Gastroesophageal sphincter (tissue), 4 donors: ENCODE results near the gene RPL13. TPM values are rescaled to one million over a fixed set of nuclear protein-coding genes. Genes with fewer than 3 reads are reported as not detected.
"Not testable (repeated sequence)": the region's sequence is repeated elsewhere in the genome, so short reads cannot be mapped to it uniquely, and the experiment has no call there.

Experiments
- ATAC-seq: fragments of 150-250 bp; one replicate; pipeline ENCODE4 v1.9.1; 2016; ENCODE audit warnings: mild to moderate bottlenecking, moderate library complexity
- H3K27ac ChIP-seq, 4 donors: fragments of 200-600 bp; sonication (generic) in 3 of 4; 1 replicate in 3 of 4; 2 replicates in 1 of 4; pipeline ENCODE4 v1.5.1; 2016 to 2019
- H3K27me3 ChIP-seq: fragments of 200-600 bp; sonication (generic); one replicate; pipeline ENCODE4 v1.5.1; 2019
- H3K36me3 ChIP-seq, 2 donors: fragments of 200-600 bp; sonication (generic); one replicate each; pipeline ENCODE4 v1.5.1; 2019; ENCODE audit warnings: control low read depth in 1 of 2
- H3K4me1 ChIP-seq, 3 donors: fragments of 200-600 bp; sonication (generic); 1 replicate in 2 of 3; 2 replicates in 1 of 3; pipeline ENCODE4 v1.5.1; 2016 to 2019; ENCODE audit warnings: control low read depth in 2 of 3
- H3K4me3 ChIP-seq, 2 donors: fragments of 200-600 bp; sonication (generic); one replicate each; pipeline ENCODE4 v1.5.1; 2019; ENCODE audit warnings: mild to moderate bottlenecking in 1 of 2, moderate library complexity in 1 of 2
- H3K9me3 ChIP-seq, 3 donors: fragments of 200-600 bp; sonication (generic); one replicate each; pipeline ENCODE4 v1.5.1; 2017 to 2019; ENCODE audit warnings: control low read depth in 2 of 3
- EP300 ChIP-seq: sonication (generic); formaldehyde crosslinking; IDR thresholded peaks from one replicate; pipeline ENCODE4 v1.6.1; 2017; ENCODE audit warnings: antibody characterized with exemption, mild to moderate bottlenecking
- POLR2A ChIP-seq, 2 donors: fragments of 450-650 bp; IDR thresholded peaks; one replicate each; pipeline ENCODE4 v1.6.1; 2017; ENCODE audit warnings: antibody characterized with exemption in 2 of 2, mild to moderate bottlenecking in 2 of 2, moderate library complexity in 1 of 2
- POLR2AphosphoS5 ChIP-seq: sonication (generic); formaldehyde crosslinking; IDR thresholded peaks from one replicate; pipeline ENCODE4 v1.6.1; 2017; ENCODE audit warnings: antibody characterized with exemption
- WGBS, 2 donors: methylation state at CpG; one replicate each; pipeline ENCODE4 v1.1.5; 2018; ENCODE audit warnings: low coverage in 1 of 2; 5-methylcytosine and 5-hydroxymethylcytosine counted together
- total RNA-seq, 4 donors: library from RNA; depleted of rRNA; stranded (reverse); fragments of >200 nt; gene quantifications; one replicate each; pipeline ENCODE4 v1.1.0, GENCODE V29; 2016
- TF ChIP-seq, protein P1 (sequence below), 4 experiments: fragments of 200-600 bp in 2 of 4; fragments of 450-650 bp in 2 of 4; sonication (generic) in 1 of 4; IDR thresholded peaks; one replicate each; pipeline ENCODE4 v1.5.1; 2017 to 2019; ENCODE audit warnings: antibody characterized with exemption in 4 of 4, mild to moderate bottlenecking in 2 of 4, moderate library complexity in 2 of 4

RPL13 gene
- total RNA-seq, 4 donors from 2014 or later, result 2,888 to 7,342 (median 4,676) TPM

DNA sequence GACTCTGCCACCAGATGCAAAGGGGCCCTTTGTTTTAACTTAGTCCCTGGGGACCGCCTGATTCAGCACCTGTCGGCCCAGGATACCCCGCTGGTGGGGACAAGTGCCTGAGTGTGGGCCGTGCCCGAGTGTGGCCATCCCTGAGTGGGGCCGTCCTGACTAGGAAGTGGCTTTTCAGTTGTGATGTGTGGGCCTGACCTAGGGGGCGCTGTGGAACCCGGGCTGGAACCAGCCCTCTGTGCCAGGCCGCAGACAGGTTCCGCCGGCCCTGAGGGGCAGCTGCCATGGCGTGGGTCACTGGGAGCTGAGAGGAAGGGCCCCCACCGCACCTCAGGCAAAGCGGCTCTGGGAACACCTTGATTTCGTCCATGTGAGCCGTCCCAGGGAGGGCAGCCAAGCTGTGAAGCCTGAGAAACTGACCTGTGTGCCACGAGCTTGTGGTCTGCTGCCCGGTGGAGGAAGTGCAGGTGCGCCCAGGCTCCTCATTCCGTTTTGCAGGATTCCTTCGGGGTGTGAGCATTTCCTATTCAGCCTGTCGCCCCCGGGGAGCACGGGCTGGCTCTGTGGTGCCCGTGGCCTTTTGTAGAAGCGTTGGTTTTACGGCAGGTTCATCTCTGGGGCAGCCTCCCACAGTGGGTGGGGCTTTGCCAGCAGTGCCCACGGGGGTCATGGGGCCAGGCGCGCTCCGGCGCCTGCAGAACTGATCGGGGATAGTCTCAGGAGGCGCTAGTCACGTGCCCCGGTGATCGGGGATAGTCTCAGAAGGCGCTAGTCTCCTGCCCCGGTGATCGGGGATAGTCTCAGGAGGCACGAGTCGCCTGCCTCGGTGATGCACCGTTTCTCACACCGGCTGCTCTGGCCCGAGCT, 5.3 kb downstream of the RPL13 start:
- H3K4me3 ChIP-seq, result peak overlapping the region in 1 of 2 donors; percentile 13
- WGBS, 2 donors, result 9 to 10% methylated on average over 8 of the region's 46 CpGs
- ATAC-seq, result peak; percentile 43
- H3K27ac ChIP-seq, result peak overlapping the region in 3 of 4 donors; percentile 9 to 25 (median 22)
- H3K36me3 ChIP-seq, result peaks cover 0 to 40% of the 10 kb centered on the region in 2 donors
- H3K9me3 ChIP-seq, result no peaks in the 10 kb centered on the region
- TF ChIP-seq POLR2A (IDR thresholded peaks at IDR 0.05) (no peak), POLR2AphosphoS5 (peak; percentile 33), EP300 (no peak)
- TF ChIP-seq, protein P1, sequence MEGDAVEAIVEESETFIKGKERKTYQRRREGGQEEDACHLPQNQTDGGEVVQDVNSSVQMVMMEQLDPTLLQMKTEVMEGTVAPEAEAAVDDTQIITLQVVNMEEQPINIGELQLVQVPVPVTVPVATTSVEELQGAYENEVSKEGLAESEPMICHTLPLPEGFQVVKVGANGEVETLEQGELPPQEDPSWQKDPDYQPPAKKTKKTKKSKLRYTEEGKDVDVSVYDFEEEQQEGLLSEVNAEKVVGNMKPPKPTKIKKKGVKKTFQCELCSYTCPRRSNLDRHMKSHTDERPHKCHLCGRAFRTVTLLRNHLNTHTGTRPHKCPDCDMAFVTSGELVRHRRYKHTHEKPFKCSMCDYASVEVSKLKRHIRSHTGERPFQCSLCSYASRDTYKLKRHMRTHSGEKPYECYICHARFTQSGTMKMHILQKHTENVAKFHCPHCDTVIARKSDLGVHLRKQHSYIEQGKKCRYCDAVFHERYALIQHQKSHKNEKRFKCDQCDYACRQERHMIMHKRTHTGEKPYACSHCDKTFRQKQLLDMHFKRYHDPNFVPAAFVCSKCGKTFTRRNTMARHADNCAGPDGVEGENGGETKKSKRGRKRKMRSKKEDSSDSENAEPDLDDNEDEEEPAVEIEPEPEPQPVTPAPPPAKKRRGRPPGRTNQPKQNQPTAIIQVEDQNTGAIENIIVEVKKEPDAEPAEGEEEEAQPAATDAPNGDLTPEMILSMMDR (IDR thresholded peaks at IDR 0.05), result peak in 3 of 4 experiments; percentile 23 to 61 (median 42)
- peaks cover 0 to 56% (median 26%) of the 10 kb centered on the region in 3 donors for H3K4me1 ChIP-seq
- peaks cover 29% of the 10 kb centered on the region for H3K27me3 ChIP-seq

DNA sequence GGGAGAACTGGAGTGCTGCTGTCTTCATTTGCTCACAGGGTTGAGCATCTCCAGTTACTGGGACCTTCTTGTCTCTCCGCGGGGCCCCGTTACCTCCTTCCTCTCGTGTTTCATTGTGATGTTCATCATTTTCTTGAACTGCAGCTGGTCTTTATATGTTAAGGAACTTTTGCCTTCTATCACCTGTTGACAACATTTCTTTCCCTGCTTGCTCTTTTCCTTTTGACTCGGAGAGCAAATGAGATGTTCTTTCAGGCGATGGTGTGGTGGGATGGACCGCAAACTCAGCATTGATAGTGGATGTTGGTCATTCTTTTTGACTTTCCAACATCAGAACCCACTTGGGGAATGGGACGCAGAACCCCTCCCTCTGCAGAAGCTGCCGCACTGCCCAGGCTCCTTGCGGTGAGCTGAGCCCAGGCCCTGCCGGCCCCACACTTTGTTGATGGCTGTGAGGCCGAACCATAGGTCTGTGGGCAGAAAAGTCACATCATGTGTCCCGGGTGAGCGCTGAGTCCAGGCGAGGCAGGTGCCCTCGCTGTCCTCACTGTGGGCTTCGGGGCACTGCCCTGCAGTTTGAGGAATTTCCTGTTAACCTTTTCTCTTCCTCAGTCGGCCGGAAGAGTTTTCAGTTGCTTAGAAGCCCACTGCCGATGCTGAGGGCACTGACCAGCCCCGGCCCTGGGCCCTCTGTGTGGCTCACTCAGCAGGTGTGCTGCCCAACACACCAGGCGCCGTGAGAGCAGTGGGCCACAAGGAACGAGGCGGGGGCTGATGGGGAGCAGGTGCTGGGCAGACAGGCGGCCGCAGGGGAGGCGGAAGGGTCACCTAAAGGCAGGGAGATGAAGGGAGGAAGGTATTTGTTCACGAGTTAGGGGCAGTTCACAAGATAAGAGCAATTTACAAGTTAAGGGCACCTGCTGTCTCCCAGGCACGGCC, 7.4 kb downstream of the RPL13 start:
- ATAC-seq, result no peak
- no peak overlapping the region for H3K4me3 ChIP-seq
- WGBS, 2 donors, result 75 to 80% methylated on average over 4 to 13 of the region's 30 CpGs
- no peak overlapping the region for H3K27ac ChIP-seq
- peaks cover 0 to 21% of the 10 kb centered on the region in 2 donors for H3K36me3 ChIP-seq
- TF ChIP-seq POLR2AphosphoS5 (no peak), POLR2A (IDR thresholded peaks at IDR 0.05) (no peak)
- TF ChIP-seq, protein P1 (IDR thresholded peaks at IDR 0.05), result no peak
- H3K9me3 ChIP-seq, result no peaks in the 10 kb centered on the region
- H3K27me3 ChIP-seq, result peaks cover 50% of the 10 kb centered on the region
- peaks cover 0 to 36% (median 18%) of the 10 kb centered on the region in 3 donors for H3K4me1 ChIP-seq

DNA sequence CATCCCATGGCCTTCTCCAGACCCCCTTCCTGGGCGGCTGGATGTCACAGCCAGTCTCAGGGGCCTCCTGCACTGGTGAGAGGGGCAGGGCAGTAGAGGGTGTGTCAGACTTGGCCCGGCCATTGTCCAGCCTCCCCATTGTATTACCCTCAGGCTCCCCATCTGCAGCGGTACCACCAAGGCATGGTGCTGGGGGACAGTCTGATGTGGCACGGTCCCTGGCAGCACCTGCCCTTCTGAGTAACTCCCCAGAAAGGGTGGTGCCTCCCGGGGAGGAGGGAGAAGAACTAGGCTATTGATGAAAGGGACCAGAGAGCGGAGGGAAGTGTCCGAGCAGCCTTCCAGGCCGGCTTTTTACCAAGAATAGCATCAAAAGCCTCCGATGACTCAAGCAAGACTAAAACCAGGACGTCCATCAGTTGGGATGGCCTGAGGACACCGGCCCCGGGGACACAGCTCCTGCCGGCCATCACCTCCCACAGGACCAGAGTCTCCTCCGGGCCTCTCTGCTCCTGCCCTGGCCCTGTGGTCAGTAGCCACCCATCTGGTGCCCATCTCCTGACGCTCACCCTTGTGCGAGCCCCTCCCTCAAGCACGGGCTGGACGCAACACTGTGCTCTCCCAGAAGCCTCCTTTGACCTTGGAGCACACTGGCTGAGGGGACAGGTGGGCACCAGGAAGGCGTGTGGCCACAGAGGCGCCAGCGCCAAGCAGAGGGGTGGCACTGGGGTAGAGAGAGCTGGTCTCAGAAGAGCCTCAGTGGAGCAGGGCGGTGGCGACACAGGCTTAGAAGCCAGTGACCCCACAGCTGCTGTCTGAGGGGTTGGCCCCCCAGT, 9.2 kb downstream of the RPL13 start:
- Histone ChIP-seq H3K4me3 (no peak overlapping the region), H3K36me3 (peaks cover 0 to 3% of the 10 kb centered on the region in 2 donors), H3K27me3 (peaks cover 68% of the 10 kb centered on the region), H3K4me1 (peaks cover 0 to 24% (median 20%) of the 10 kb centered on the region in 3 donors), H3K27ac (no peak overlapping the region), H3K9me3 (no peaks in the 10 kb centered on the region)
- TF ChIP-seq POLR2A (IDR thresholded peaks at IDR 0.05), result no peak
- TF ChIP-seq EP300, result no peak
- no peak for TF ChIP-seq POLR2AphosphoS5
- TF ChIP-seq, protein P1 (IDR thresholded peaks at IDR 0.05), result no peak
- WGBS, 2 donors, result 93% methylated on average over 3 of the region's 23 CpGs; no CpG with 5 or more reads in 1 of the 2 donors
- no peak for ATAC-seq

DNA sequence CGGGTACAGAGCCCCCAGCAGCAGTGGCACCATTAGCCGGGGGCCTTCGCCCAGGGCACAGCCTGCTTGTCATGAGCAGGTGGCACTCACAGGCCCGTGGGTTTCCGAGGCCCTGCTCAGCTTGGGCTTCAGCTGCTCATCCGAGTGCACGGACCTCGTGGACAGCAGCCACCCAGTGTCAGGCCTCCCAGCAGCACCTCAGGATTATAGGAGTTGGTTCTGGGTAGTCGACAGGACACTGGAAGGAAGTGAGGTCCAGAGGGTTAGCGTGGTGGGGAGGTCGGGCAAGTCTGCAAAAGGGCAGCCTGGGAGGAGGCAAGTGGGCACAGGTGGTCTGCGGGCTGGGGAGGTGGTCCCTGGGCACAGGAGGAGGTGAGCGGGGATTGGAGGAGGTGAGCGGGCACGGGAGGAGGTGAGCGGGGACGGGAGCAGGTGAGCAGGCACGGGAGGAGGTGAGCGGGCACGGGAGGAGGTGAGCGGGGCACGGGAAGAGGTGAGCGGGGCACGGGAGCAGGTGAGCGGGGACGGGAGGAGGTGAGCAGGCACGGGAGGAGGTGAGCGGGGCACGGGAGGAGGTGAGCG, 10.0 kb downstream of the RPL13 start:
- WGBS, 2 donors, result 96% methylated on average over 7 of the region's 30 CpGs; no CpG with 5 or more reads in 1 of the 2 donors
- Histone ChIP-seq H3K4me1 (peaks cover 0 to 24% (median 20%) of the 10 kb centered on the region in 3 donors), H3K27me3 (peaks cover 75% of the 10 kb centered on the region), H3K9me3 (no peaks in the 10 kb centered on the region), H3K4me3 (no peak overlapping the region), H3K36me3 (no peaks in the 10 kb centered on the region), H3K27ac (no peak overlapping the region)
- TF ChIP-seq, protein P1 (IDR thresholded peaks at IDR 0.05), result no peak
- TF ChIP-seq POLR2AphosphoS5 (no peak), POLR2A (IDR thresholded peaks at IDR 0.05) (no peak), EP300 (no peak)
- ATAC-seq, result no peak

DNA sequence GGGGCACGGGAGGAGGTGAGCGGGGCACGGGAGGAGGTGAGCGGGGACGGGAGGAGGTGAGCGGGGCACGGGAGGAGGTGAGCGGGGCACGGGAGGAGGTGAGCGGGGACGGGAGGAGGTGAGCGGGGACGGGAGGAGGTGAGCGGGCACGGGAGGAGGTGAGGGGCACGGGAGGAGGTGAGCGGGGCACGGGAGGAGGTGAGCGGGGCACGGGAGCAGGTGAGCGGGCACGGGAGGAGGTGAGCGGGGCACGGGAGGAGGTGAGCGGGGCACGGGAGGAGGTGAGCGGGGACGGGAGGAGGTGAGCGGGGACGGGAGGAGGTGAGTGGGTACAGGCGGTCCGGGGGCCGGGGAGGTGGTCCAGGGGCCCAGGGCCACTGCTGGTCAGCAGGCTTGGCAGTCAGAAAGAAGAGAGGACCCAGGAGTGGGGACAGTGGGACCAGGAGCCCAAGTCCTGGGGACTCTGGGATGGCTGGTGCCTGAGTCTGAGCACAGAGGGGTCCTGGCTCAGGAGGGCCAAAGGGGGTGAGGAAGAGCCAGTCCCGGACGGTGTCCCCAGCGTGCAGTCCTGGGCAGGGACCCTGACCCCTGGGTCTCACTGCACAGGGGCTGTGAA, 10.6 kb downstream of the RPL13 start:
- H3K36me3 ChIP-seq, ATAC-seq, H3K9me3 ChIP-seq, H3K4me3 ChIP-seq, H3K27ac ChIP-seq: not testable (repeated sequence)
- Histone ChIP-seq H3K4me1 (peaks cover 0 to 24% (median 17%) of the 10 kb centered on the region in 3 donors), H3K27me3 (peaks cover 82% of the 10 kb centered on the region)
- WGBS, 2 donors, result 87 to 89% methylated on average over 3 to 17 of the region's 36 CpGs
